ENCODE measurements around the gene THEMIS.

DNA sequence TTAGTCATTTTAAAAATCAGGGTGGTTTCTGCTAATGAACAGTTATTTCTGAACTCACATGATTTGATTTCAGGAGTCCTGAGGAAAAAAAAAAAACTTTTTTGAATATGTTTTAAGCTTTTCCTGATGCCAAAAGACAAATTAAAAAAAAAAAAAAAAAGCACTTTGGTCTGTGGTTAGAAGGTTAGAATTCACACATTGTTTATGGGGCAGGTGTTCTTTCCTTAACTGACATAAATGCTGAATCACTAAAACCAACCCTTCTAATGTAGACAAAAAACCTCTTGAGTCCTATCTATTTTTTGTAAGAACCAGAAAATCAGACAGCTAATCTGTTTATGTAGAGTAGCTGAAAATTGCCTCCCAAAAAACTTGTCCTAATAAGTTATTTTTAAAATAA lies 20.4 kb downstream of the THEMIS start:
- no peak for TF ChIP-seq POLR2A (IDR thresholded peaks at IDR 0.05)
- no peak for TF ChIP-seq POLR2AphosphoS5 (IDR thresholded peaks at IDR 0.05)

Measured in prostate gland (tissue), 1 donor.